ENCODE results near the gene RRAS2.

GRCh38 chr11:14371249-14371648 is 12.3 kb upstream of the RRAS2 start:
- TF ChIP-seq PTBP1 (IDR thresholded peaks at IDR 0.05; ENCODE audit: low read depth, low read length) (no peak), MEF2A (IDR thresholded peaks at IDR 0.05; ENCODE audit: control insufficient read depth, low read depth, low read length) (no peak), TFAP4 (CRISPR knock-in tag; IDR thresholded peaks at IDR 0.05; ENCODE audit: borderline replicate concordance) (no peak), ELF1 (tag; IDR thresholded peaks at IDR 0.05) (no peak), ESRRA (IDR thresholded peaks at IDR 0.05; ENCODE audit: borderline replicate concordance, low read depth) (no peak), NFRKB (IDR thresholded peaks at IDR 0.05; ENCODE audit: low read depth) (no peak), HDAC6 (IDR thresholded peaks at IDR 0.05; ENCODE audit: low read depth, low read length) (no peak), POLR2A (conservative IDR thresholded peaks at IDR 0.05) (no peak), U2AF1 (optimal IDR thresholded peaks at IDR 0.05; ENCODE audit: low read depth, low read length) (no peak), ZBTB7A (IDR thresholded peaks at IDR 0.05; ENCODE audit: borderline replicate concordance, control insufficient read depth, low read depth, low read length) (no peak)
- TF ChIP-seq, protein P1, sequence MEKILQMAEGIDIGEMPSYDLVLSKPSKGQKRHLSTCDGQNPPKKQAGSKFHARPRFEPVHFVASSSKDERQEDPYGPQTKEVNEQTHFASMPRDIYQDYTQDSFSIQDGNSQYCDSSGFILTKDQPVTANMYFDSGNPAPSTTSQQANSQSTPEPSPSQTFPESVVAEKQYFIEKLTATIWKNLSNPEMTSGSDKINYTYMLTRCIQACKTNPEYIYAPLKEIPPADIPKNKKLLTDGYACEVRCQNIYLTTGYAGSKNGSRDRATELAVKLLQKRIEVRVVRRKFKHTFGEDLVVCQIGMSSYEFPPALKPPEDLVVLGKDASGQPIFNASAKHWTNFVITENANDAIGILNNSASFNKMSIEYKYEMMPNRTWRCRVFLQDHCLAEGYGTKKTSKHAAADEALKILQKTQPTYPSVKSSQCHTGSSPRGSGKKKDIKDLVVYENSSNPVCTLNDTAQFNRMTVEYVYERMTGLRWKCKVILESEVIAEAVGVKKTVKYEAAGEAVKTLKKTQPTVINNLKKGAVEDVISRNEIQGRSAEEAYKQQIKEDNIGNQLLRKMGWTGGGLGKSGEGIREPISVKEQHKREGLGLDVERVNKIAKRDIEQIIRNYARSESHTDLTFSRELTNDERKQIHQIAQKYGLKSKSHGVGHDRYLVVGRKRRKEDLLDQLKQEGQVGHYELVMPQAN (IDR thresholded peaks at IDR 0.05; ENCODE audit: borderline replicate concordance), result no peak
